NCI-H146 (cell line): ENCODE data around the gene KREMEN2.
"Not testable (repeated sequence)": the region's sequence is repeated elsewhere in the genome, so short reads cannot be mapped to it uniquely, and the experiment has no call there.

Experiments
- DNase-seq: peaks from one replicate; lab custom pipeline; 2025; lab: John Stamatoyannopoulos, UW

The KREMEN2 gene, protein sequence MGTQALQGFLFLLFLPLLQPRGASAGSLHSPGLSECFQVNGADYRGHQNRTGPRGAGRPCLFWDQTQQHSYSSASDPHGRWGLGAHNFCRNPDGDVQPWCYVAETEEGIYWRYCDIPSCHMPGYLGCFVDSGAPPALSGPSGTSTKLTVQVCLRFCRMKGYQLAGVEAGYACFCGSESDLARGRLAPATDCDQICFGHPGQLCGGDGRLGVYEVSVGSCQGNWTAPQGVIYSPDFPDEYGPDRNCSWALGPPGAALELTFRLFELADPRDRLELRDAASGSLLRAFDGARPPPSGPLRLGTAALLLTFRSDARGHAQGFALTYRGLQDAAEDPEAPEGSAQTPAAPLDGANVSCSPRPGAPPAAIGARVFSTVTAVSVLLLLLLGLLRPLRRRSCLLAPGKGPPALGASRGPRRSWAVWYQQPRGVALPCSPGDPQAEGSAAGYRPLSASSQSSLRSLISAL

DNA sequence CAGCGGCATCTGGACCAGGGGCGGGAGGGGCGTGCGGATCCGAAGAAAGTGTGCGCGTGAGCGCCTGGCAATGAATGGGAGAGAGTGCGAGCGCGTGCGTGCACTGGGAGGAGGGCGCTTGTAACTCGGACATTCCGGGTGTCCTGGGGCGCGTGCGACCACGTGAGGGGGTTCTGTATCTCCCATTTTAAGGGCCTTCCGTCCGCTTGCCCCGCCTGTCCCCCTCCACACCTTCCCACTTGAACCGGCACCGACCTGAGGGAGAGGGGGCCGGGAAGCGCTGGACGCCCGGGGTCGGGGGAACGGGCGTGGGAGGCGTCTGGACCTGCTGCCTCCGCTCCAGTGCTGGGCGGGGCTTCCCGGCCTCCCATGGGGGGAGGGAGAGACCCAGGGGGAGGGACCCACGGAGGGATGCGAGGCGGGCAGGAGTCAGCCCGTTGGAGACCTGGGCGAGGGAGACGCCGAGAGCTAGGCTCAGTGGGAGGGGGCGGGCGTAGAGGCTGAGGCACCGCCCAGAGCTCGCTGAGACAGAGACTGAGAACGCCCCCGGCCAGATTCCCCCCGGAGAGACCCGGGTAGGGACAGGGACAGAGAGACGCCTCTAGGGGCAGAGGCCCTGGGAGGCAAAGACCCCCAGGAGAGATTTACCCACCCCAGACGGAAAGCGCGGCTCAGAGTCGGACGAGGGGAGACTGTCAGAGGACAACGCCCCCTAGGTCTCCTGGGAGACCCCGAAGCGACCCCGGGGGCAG is at the start of gene KREMEN2:
Gene KREMEN2, plus strand, starts transcription at position 553 of the 752 bp plus-strand sequence. CDS start 246 bp downstream, outside the sequence.
- peak; percentile 96 for DNase-seq

GRCh38 chr16:2915196-2915929 is 48.7 kb upstream of the KREMEN2 start:
- DNase-seq: no peak

DNA sequence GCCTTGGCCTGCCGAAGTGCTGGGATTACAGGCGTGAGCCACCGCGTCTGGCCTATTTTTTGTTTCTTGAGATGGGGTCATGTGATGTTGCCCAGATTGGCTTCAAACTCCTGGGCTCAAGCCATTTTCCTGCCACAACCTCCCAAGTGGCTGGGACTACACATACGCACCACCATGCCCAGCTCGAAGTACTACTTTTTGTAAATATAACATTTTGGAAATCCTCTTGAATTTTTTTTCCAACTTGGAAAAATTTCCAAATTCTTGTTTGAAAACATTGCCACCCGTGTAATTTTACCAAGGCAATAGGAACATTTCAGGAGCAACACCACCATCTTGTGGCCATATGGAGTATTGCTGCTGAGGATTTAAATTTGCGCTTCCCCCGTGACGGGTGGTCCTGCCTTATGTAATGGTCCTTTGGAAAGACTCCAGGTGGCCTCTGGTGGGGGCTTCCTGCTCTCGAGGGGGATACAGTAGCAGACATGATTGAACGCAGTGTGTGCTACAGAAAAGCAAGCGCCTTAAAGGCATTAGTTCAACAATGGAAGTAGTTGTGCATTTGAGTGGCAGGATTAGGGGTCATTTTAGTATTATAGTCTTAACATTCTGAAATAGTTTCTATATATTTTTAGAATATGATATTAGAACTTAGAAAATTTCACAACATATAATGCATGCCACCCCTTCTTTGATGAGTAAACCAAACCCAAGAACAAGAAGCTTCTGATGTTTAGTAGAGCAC is 44.4 kb upstream of the KREMEN2 start:
- peak; percentile 54 for DNase-seq

DNA sequence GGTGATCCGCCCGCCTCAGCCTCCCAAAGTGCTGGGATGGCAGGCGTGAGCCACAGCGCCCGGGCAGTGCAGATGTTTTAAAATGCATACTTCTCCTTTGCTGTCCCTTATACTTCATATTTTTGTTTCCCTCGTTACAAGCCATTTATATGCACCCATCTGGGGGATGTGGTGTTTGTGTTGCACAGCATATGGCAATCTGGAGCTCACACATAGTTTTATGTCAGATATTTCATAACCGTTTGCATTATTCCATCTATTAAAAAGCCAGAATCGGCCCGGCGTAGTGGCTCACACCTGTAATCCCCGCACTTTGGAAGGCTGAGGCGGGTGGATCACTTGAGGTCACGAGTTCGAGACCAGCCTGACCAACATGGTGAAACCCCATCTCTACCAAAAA is 40.6 kb upstream of the KREMEN2 start:
- no peak for DNase-seq

GRCh38 chr16:2924901-2925755 is 38.9 kb upstream of the KREMEN2 start:
- no peak for DNase-seq

GRCh38 chr16:2925951-2926649 is 38.0 kb upstream of the KREMEN2 start:
- DNase-seq: peak; percentile 76

DNA sequence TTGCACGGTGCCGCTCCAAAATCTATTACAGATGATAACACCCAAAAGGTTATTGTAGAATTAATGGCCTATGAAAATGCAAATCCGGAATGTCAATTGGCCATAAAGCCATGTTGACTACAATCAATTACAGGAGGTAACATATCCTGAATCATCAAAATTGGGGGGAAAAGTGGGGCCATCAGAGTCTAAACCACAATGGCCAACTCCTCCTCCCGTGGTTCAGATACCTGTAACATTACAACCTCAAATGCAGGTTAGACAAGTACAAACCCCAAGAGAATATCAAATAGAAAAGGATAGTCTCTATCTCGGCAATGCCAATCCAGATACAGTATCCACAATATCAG is 37.5 kb upstream of the KREMEN2 start:
- no peak for DNase-seq

DNA sequence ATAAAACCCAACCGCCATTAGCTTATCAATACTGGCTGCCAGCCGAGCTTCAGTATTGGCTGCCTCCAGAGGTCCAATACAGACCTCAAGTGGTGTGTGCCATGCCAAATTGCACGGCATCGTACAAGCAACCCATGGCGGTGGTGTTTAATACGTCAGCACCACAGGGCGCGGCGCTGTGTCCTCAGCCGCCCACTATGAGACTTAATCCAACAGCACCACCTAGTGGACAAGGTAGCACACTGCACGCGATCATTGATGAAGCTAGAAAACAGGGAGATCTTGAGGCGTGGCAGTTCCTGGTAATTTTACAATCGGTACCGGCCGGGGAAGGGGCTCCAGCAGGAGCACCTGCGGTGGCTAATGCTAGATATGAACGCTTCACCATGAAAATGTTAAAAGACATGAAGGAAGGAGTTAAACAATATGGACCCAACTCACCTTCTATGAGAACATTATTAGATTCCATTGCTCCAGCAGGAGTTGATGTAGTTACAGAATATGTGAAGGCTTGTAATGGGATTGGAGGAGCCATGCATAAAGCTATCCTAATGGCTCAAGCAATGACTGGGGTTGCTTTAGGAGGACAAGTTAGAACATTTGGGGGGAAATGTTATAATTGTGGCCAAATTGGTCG is 36.9 kb upstream of the KREMEN2 start:
- DNase-seq: peak; percentile 91

DNA sequence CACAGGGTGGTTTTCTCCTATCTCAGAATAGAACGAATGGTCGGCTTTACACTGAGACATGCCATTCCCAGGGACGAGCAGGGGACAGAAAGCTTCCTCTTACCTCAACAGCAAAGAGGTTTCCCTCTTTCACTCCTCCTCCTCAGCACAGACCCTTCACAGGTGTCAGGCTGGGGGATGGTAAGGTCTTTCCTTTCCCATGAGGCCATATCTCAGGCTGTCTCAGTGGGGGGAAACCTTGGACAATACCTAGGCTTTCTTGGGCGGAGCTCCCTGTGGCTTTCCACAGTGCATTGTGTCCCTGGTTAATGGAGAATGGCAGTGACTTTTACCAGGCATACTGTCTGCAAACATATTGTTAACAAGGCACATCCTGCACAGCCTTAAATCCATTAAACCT is 35.9 kb upstream of the KREMEN2 start:
- not testable (repeated sequence) for DNase-seq

- no peak for DNase-seq
Measured at GRCh38 chr16:2928796-2929195, 35.3 kb upstream of the KREMEN2 start.

GRCh38 chr16:2929693-2930092 is 34.4 kb upstream of the KREMEN2 start:
- no peak for DNase-seq

DNA sequence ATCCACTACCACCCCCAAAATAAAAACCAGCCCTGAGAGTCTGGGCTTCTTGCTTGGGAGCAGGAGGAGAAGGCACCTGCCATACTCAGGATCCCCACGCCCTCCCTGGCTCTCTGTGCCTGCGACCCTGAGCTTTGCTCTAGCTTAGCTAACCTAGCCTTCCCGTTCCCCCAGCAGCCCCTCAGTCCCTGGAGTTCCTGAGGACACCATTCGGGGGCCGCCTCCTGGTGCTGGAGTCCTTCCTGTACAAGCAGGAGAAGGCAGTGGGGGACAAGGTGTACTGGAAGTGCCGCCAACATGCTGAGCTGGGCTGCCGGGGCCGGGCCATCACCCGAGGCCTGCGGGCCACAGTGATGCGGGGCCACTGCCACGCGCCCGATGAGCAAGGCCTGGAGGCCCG is 33.8 kb upstream of the KREMEN2 start:
- no peak for DNase-seq

DNA sequence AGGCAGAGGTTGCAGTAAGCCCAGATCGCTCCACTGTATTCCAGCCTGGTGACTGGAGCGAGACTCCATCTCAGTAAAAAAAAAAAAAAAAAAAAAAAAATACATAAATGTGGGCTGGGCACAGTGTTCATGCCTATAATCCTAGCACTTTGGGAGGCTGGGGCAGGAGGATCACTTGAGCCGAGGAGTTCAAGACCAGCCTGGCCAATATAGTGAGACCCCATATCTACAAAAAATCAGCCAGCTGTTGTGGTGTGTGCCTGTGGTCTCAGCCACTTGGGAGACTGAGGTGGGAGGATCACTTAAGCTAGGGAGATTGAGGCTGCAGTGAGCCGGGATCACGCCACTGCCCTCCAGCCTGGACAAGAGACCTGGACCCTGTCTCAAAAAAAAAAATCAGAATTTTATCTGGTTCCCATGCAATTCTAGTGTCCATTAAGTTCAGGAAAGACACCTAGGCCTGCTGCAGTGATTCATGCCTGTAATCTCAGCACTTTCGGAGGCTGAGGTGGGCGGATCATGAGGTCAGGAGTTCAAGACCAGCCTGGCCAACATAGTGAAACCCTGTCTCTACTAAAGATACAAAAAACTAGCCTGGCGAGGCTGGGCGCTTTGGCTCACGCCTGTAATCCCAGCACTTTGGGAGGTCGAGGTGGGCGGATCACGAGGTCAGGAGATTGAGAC is 32.7 kb upstream of the KREMEN2 start:
- not testable (repeated sequence) for DNase-seq

DNA sequence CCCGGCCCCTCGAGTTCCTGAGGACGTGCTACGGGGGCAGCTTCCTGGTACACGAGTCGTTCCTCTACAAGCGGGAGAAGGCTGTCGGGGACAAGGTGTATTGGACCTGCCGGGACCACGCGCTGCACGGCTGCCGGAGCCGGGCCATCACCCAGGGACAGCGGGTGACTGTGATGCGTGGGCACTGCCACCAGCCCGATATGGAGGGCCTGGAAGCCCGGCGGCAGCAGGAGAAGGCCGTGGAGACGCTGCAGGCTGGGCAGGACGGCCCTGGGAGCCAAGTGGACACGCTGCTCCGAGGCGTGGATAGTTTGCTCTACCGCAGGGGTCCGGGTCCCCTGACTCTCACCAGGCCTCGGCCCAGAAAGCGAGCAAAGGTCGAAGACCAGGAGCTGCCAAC is 30.9 kb upstream of the KREMEN2 start:
- no peak for DNase-seq

- DNase-seq: no peak
Measured at GRCh38 chr16:2933701-2934100, 30.4 kb upstream of the KREMEN2 start.

DNA sequence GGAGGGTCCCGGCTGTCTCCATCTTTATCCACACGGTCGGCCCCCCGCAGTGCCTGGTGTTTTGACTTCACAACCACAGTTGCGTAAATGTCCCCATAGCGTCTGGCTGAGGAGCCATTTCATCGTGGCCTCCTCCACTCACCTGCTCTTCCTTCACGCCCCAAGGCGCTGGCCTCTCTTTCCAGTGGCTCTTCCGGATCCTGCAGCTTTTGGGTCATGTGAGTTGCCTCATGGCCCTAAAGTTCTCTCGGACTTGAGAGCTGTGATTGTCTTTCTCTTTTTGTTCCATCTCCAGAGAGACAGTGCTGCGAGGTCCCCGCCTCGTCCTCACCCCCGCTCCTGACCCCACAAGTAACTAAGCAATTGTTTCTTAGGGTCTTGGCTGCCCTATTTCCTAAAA is 29.6 kb upstream of the KREMEN2 start:
- DNase-seq: no peak

GRCh38 chr16:2936436-2937011 is 27.6 kb upstream of the KREMEN2 start:
- DNase-seq: no peak

GRCh38 chr16:2937170-2937569 is 26.9 kb upstream of the KREMEN2 start:
- DNase-seq: no peak

- peak; percentile 41 for DNase-seq
Measured at GRCh38 chr16:2938206-2938605, 25.9 kb upstream of the KREMEN2 start.
